Measurements from ENCODE around the gene DDX10.

DNA sequence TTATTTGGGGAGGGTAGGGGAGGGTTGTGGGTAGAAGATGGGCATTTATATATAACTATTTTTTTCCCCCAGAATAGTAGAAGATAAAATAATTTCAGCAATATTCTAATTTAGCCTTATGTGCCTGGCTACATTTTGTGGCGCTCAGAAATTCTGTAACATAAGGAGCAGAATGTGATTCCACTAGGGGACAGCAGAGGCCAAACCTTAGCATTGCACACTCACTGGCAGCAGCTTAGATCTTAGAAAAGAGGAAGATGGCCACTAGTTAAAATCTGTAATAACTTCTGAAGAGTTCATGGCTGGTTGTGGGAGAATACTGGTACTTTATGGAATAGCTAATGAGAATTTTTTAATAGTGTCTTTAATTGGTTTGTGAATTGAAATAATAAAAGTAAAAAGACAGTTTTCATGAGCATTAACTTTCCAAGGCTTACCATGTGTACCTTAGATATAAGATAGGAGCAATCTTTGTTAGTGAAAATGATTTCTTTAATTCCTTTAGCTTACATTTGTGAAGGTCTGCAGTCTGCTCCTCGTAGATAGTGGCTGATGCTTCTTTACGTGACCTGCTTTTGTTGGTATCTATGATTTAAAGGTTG, 33.1 kb downstream of the DDX10 start:
- TF ChIP-seq, protein P1, sequence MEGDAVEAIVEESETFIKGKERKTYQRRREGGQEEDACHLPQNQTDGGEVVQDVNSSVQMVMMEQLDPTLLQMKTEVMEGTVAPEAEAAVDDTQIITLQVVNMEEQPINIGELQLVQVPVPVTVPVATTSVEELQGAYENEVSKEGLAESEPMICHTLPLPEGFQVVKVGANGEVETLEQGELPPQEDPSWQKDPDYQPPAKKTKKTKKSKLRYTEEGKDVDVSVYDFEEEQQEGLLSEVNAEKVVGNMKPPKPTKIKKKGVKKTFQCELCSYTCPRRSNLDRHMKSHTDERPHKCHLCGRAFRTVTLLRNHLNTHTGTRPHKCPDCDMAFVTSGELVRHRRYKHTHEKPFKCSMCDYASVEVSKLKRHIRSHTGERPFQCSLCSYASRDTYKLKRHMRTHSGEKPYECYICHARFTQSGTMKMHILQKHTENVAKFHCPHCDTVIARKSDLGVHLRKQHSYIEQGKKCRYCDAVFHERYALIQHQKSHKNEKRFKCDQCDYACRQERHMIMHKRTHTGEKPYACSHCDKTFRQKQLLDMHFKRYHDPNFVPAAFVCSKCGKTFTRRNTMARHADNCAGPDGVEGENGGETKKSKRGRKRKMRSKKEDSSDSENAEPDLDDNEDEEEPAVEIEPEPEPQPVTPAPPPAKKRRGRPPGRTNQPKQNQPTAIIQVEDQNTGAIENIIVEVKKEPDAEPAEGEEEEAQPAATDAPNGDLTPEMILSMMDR (conservative IDR thresholded peaks at IDR 0.05): peak; percentile 95
- no peak for TF ChIP-seq ZFX (IDR thresholded peaks at IDR 0.05)
